ENCODE measurements around the gene ORMDL3. TPM values are rescaled to one million over a fixed set of nuclear protein-coding genes. Genes with fewer than 3 reads are reported as not detected.

ORMDL3 gene
- polyA plus RNA-seq, 1 donor from 2014 or later: 90.1 TPM

GRCh38 chr17:39916918-39917317 lies 10.5 kb downstream of the ORMDL3 start:
- Histone ChIP-seq H2AFZ (ENCODE audit: low read depth, low read length) (no peak overlapping the region), H3K9ac (ENCODE audit: low read length) (no peak overlapping the region), H3K9me3 (ENCODE audit: low read length) (no peaks in the 10 kb centered on the region), H4K20me1 (ENCODE audit: insufficient read depth) (no peaks in the 10 kb centered on the region), H3K27ac (ENCODE audit: low read length) (no peak overlapping the region), H3F3A (ENCODE audit: insufficient read depth, low read length, poor library complexity, severe bottlenecking) (no peaks in the 10 kb centered on the region), H3K4me3 (ENCODE audit: low read length) (no peak overlapping the region), H3K36me3 (ENCODE audit: insufficient read depth, low read length) (no peaks in the 10 kb centered on the region), H3K4me2 (ENCODE audit: low read length) (no peak overlapping the region), H3K27me3 (ENCODE audit: insufficient read depth, low read depth, low read length) (no peaks in the 10 kb centered on the region), H3K79me2 (replicated peaks; ENCODE audit: insufficient read depth, low read length) (no peaks in the 10 kb centered on the region), H3K9me2 (ENCODE audit: insufficient read depth, low read length) (no peaks in the 10 kb centered on the region)
- no peak for TF ChIP-seq POLR2AphosphoS5 (IDR thresholded peaks at IDR 0.05)
- no peak for TF ChIP-seq MXI1 (conservative IDR thresholded peaks at IDR 0.05; ENCODE audit: poor library complexity, severe bottlenecking)
- TF ChIP-seq CTCF (IDR thresholded peaks at IDR 0.05; ENCODE audit: poor library complexity, severe bottlenecking): no peak
- TF ChIP-seq TAF1 (IDR thresholded peaks at IDR 0.05; ENCODE audit: low read depth): no peak
- no peak for TF ChIP-seq RAD21 (conservative IDR thresholded peaks at IDR 0.05)
- TF ChIP-seq SMC3 (conservative IDR thresholded peaks at IDR 0.05; ENCODE audit: poor library complexity): no peak
- TF ChIP-seq EZH2 (IDR thresholded peaks at IDR 0.05; ENCODE audit: borderline replicate concordance, insufficient read depth, low read length, poor library complexity, severe bottlenecking): no peak
- TF ChIP-seq EP300 (conservative IDR thresholded peaks at IDR 0.05; ENCODE audit: poor library complexity, severe bottlenecking): no peak
- no peak for TF ChIP-seq REST (IDR thresholded peaks at IDR 0.05; ENCODE audit: borderline replicate concordance)

- Histone ChIP-seq H3K9me2 (ENCODE audit: insufficient read depth, low read length) (no peaks in the 10 kb centered on the region), H3K9me3 (ENCODE audit: low read length) (no peaks in the 10 kb centered on the region), H3K79me2 (replicated peaks; ENCODE audit: insufficient read depth, low read length) (no peaks in the 10 kb centered on the region), H3K27me3 (ENCODE audit: insufficient read depth, low read depth, low read length) (no peaks in the 10 kb centered on the region), H3F3A (ENCODE audit: insufficient read depth, low read length, poor library complexity, severe bottlenecking) (no peaks in the 10 kb centered on the region), H3K4me2 (ENCODE audit: low read length) (no peak overlapping the region), H3K4me3 (ENCODE audit: low read length) (no peak overlapping the region), H3K27ac (ENCODE audit: low read length) (no peak overlapping the region), H3K9ac (ENCODE audit: low read length) (no peak overlapping the region), H4K20me1 (ENCODE audit: insufficient read depth) (no peaks in the 10 kb centered on the region), H3K36me3 (ENCODE audit: insufficient read depth, low read length) (no peaks in the 10 kb centered on the region), H2AFZ (ENCODE audit: low read depth, low read length) (no peak overlapping the region)
- no peak for TF ChIP-seq MXI1 (conservative IDR thresholded peaks at IDR 0.05; ENCODE audit: poor library complexity, severe bottlenecking)
- TF ChIP-seq EZH2 (IDR thresholded peaks at IDR 0.05; ENCODE audit: borderline replicate concordance, insufficient read depth, low read length, poor library complexity, severe bottlenecking): no peak
- no peak for TF ChIP-seq CTCF (IDR thresholded peaks at IDR 0.05; ENCODE audit: poor library complexity, severe bottlenecking)
- no peak for TF ChIP-seq RAD21 (conservative IDR thresholded peaks at IDR 0.05)
- TF ChIP-seq TAF1 (IDR thresholded peaks at IDR 0.05; ENCODE audit: low read depth): no peak
- no peak for TF ChIP-seq POLR2AphosphoS5 (IDR thresholded peaks at IDR 0.05)
- TF ChIP-seq EP300 (conservative IDR thresholded peaks at IDR 0.05; ENCODE audit: poor library complexity, severe bottlenecking): no peak
- no peak for TF ChIP-seq SMC3 (conservative IDR thresholded peaks at IDR 0.05; ENCODE audit: poor library complexity)
- no peak for TF ChIP-seq REST (IDR thresholded peaks at IDR 0.05; ENCODE audit: borderline replicate concordance)
Observed at GRCh38 chr17:39915559-39915958, 11.8 kb downstream of the ORMDL3 start.
